ENCODE measurements around the gene GYPC.

- TF ChIP-seq CTCF (conservative IDR thresholded peaks at IDR 0.05; ENCODE audit: low read length) (no peak), EZH2phosphoT487 (IDR thresholded peaks at IDR 0.05; ENCODE audit: borderline replicate concordance) (no peak)
These were observed 28.3 kb upstream of the GYPC start for GRCh38 chr2:126627643-126628042.
